GM12873 (cell line): ENCODE measurements around the gene COX14.
A peak's percentile ranks its signal among the peaks of the same experiment; 100 is the strongest.

Source experiments
- CTCF ChIP-seq: IDR thresholded peaks from 2 replicates; pipeline ENCODE4 v1.5.1; 2012; ENCODE audit warnings: low read depth, mild to moderate bottlenecking, moderate library complexity, low read length, control low read depth; ENCODE audit not compliant: insufficient read depth; ENCODE audit errors: missing control alignments

COX14 gene

GRCh38 chr12:50070314-50071060, 41.5 kb upstream of the COX14 start:
- TF ChIP-seq CTCF = peak; percentile 97

GRCh38 chr12:50072198-50072907, 39.7 kb upstream of the COX14 start:
- no peak for TF ChIP-seq CTCF

- no peak for TF ChIP-seq CTCF
Measured at GRCh38 chr12:50073206-50073605, 38.8 kb upstream of the COX14 start.

- TF ChIP-seq CTCF = no peak
Measured at GRCh38 chr12:50073712-50074111, 38.3 kb upstream of the COX14 start.

GRCh38 chr12:50074936-50075807, 36.9 kb upstream of the COX14 start:
- peak; percentile 97 for TF ChIP-seq CTCF

- TF ChIP-seq CTCF = no peak
Measured at GRCh38 chr12:50075808-50076170, 36.2 kb upstream of the COX14 start.

GRCh38 chr12:50077099-50077498, 34.9 kb upstream of the COX14 start:
- no peak for TF ChIP-seq CTCF
